Measurements from ENCODE around the gene DCLRE1C.
"Not testable (repeated sequence)": the region's sequence is repeated elsewhere in the genome, so short reads cannot be mapped to it uniquely, and the experiment has no call there.

DCLRE1C gene

GRCh38 chr10:14879124-14879927, 74.6 kb downstream of the DCLRE1C start:
- peak in 1 of 2 experiments; percentile 13 for DNase-seq

GRCh38 chr10:14878266-14879123, 75.4 kb downstream of the DCLRE1C start, which contains the start of gene SUV39H2:
Gene SUV39H2 (plus strand): TSS chr10:14878866. CDS start chr10:14878889, 23 bp downstream.
- peak; percentile 90 to 93 for DNase-seq

- no peak for DNase-seq
These were observed 77.1 kb downstream of the DCLRE1C start for GRCh38 chr10:14876764-14877163.

- DNase-seq, result no peak
These were observed 78.0 kb downstream of the DCLRE1C start for GRCh38 chr10:14875941-14876340.

- DNase-seq, result no peak
These were observed 80.7 kb downstream of the DCLRE1C start for GRCh38 chr10:14873090-14873760.

GRCh38 chr10:14864871-14865270, 89.0 kb downstream of the DCLRE1C start:
- DNase-seq, result not testable (repeated sequence)

- not testable (repeated sequence) for DNase-seq
These were observed 89.4 kb downstream of the DCLRE1C start for GRCh38 chr10:14864466-14864865.

GRCh38 chr10:14860791-14861190, 93.1 kb downstream of the DCLRE1C start:
- no peak for DNase-seq

- no peak for DNase-seq
These were observed 94.1 kb downstream of the DCLRE1C start for GRCh38 chr10:14859775-14860174.

GRCh38 chr10:14859043-14859442, 94.9 kb downstream of the DCLRE1C start:
- DNase-seq, result no peak

GRCh38 chr10:14858338-14858960, 95.4 kb downstream of the DCLRE1C start:
- DNase-seq, result no peak

GRCh38 chr10:14855453-14855852, 98.4 kb downstream of the DCLRE1C start:
- DNase-seq, result no peak

GRCh38 chr10:14852236-14852635, 101.7 kb downstream of the DCLRE1C start:
- DNase-seq, result no peak
